Activated CD8-positive, alpha-beta memory T cell treated with anti-CD3 and anti-CD28 coated beads, Interleukin-2, amount 50 U/mL, for 24 hours (primary cell): ENCODE measurements around the gene GRPR.
"Not testable (repeated sequence)": the region's sequence is repeated elsewhere in the genome, so short reads cannot be mapped to it uniquely, and the experiment has no call there.

Experiments
- DNase-seq: peaks from one replicate; pipeline ENCODE4 v3.0.0-alpha.2; 2020; ENCODE audit errors: extremely low read depth

GRPR gene

GRCh38 chrX:16137416-16138107 is 14.2 kb downstream of the GRPR start:
- no peak for DNase-seq

DNA sequence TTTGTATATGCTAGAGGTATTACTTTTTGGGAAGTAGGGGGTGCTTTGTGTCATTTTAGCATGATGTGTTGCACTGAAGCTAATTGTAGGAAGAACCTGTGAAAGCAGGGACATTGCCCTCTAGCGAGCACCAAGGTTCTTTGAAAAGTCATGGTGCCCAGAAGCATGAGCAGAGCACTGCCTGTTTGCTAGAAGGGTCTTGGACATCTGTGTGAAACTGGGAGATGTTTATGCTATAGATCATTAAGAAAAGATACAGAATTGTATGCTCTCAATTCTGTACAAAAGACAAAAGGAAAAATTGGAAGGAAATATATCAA is 14.7 kb downstream of the GRPR start:
- no peak for DNase-seq

DNA sequence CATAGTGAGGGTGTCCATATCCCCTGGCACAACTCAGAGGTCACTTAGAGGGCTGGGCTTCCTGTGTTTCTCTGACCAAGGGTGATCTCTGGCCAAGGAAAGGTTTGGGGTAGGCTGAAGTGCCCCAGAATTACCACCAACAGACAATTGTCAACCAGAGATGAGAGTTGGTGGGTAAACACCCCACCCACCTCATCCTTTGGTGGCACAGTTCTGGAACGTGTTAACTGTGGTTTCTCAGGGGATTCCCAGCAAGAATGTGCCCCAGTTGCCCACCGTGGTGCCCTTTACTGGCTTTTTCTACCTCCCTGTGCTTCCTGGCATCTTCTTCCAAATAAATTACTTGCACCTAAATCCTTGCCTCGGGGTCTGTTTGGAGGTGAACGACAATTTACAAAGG is 17.1 kb downstream of the GRPR start:
- no peak for DNase-seq

GRCh38 chrX:16140983-16141382 is 17.6 kb downstream of the GRPR start:
- no peak for DNase-seq

GRCh38 chrX:16141422-16142245 is 18.3 kb downstream of the GRPR start:
- no peak for DNase-seq

DNA sequence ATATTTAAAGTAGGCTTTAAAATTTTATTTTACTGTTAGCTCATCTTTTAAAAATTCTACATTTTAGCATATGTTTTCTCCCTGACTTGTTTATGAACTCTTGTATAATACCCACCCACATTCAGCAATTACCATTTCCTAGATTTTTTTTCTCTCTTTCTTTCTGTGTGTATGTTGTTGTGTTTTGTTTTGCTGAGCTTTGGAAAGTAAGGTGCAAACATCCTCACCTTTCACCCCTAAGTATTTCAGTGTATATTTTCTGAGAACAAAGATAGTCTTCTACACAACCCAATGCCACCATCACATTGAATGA is 18.8 kb downstream of the GRPR start:
- no peak for DNase-seq

DNA sequence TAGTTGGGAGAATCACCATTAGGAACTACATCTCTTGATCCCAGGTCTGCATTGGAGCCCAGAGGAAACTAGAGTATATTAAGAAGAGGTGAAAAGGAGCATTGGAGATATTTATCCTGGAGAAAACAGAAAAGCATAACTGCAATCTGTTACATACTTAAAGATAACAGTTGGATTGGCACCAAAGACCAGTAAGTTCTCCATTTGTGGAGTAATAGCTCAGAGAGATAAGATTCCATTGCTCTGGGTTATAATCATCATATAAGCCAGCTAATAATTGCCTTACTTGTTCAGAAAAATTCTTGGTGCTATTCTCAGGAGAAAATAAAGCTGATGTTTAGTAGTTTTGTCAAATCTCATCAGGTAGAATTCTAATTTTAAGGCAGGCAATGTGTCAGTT is 20.6 kb downstream of the GRPR start:
- no peak for DNase-seq

- no peak for DNase-seq
Measured at GRCh38 chrX:16144420-16144819, 21.1 kb downstream of the GRPR start.

DNA sequence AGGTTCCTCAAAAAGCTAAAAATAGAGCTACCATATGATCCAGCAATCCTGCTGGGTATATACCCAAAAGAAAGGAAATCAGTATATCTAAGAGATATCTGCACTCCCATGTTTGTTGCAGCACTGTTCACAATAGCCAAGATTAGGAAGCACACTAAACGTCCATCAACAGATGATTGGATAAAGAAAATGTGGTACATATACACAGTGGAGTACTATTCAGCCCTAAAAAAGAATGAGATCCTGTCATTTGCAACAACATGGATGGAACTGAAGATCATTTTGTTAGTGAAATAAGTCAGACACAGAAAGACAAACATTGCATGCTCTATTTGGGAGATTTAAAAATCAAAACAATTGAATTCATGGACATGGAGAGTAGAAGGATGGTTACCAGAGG is 21.7 kb downstream of the GRPR start:
- DNase-seq, result not testable (repeated sequence)

DNA sequence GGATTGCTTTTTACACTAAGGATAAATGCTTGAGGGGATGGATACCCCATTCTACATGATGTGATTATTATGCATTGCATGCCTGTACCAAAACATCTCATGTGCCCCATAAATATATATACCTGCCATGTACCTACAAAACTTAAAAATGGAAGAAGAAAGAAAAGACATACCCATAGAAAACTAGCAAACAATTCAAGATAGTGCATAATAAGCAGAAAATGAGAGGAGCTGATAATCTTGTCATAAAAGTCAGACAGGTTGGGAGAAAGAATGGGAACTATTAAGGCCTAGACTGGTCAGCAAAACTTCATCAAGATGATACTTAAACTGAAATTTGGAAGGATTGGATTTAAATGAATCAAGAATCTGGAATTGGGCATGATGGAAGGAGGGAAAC is 22.3 kb downstream of the GRPR start:
- no peak for DNase-seq

GRCh38 chrX:16148896-16149295 is 25.5 kb downstream of the GRPR start:
- DNase-seq, result no peak

- DNase-seq, result no peak
Measured at GRCh38 chrX:16155581-16156096, 32.3 kb downstream of the GRPR start.

GRCh38 chrX:16156692-16157331 is 33.4 kb downstream of the GRPR start:
- no peak for DNase-seq

- DNase-seq, result no peak
Measured at GRCh38 chrX:16160729-16161128, 37.4 kb downstream of the GRPR start.

DNA sequence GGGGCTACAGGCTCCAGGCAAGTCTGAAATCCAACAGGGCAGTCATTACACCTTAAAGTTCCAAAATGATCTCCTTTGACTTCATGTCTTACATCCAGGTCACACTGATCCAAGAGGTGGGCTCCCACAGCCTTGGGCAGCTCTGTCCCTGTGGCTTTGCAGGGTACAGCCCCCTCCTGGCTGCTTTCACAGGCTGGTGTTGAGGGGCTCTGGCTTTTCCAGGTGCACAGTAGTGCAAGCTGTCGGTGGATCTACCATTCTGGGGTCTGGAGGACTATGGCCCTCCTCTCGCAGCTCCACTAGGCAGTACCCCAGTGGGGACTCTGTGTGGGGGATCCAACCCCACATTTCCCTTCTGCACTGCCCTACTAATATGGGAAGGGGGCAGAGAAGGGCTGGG is 37.8 kb downstream of the GRPR start:
- not testable (repeated sequence) for DNase-seq

GRCh38 chrX:16162391-16162790 is 39.0 kb downstream of the GRPR start:
- DNase-seq, result no peak

- DNase-seq, result no peak
Measured at GRCh38 chrX:16164748-16165147, 41.4 kb downstream of the GRPR start.

GRCh38 chrX:16167181-16167580 is 43.8 kb downstream of the GRPR start, which contains the start of gene MAGEB17:
Gene MAGEB17, plus strand, starts transcription at chrX:16167481. Its CDS starts 2,902 bp downstream, at chrX:16170383.
- DNase-seq, result no peak

DNA sequence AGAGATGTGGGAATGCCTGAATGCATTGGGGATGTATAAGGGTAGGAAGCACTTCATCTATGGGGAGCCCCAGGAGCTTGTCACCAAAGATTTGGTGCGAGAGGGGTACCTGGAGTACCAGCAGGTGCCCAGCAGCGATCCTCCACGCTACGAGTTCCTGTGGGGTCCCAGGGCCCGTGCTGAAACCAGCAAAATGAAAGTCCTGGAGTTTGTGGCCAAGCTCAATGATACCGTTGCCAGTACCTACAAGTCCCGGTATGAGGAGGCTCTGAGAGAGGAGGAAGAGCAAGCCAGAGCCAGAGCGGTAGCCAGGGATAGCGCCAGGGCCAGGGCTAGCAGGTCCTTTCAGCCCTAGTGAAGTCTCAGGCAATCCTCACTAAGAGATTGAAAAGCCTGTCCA is 47.7 kb downstream of the GRPR start:
- DNase-seq, result no peak

GRCh38 chrX:16171944-16172343 is 48.6 kb downstream of the GRPR start:
- no peak for DNase-seq

GRCh38 chrX:16172391-16172790 is 49.0 kb downstream of the GRPR start:
- no peak for DNase-seq

DNA sequence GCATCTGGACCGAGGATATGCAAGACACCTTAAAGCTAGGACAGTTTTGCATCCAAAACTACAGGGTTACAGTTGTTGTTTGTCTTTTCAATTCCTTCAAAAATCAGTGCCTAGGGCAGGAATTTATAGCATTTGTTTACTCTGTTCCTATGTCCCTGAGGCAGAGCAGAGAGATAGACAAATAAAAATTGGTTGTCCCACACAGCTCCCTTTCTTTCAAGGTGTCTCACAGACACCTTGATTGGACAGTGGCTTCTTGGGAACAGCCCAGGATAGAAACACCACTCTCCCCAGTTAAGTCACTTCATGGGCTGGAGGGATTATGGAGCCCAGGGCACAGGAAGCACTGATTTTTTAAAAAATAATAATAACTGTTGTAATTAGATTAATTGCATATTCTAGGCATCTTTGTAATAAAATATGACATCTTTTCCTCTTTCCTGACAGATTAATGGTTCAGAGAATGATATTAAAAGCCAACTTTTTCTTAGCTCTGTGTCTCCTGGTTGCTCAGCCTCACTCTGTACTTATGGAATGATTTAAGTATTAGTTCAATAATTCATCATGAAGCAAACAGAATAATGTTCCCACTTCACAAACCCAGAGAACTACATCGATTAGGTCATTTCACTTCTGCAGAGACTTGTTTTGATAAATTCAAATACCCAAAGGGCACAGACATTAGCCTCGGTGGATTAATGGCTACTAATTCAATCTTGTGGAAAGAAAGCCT is 52.1 kb downstream of the GRPR start:
- DNase-seq, result no peak
